ENCODE data around the gene DVL3.

DNA sequence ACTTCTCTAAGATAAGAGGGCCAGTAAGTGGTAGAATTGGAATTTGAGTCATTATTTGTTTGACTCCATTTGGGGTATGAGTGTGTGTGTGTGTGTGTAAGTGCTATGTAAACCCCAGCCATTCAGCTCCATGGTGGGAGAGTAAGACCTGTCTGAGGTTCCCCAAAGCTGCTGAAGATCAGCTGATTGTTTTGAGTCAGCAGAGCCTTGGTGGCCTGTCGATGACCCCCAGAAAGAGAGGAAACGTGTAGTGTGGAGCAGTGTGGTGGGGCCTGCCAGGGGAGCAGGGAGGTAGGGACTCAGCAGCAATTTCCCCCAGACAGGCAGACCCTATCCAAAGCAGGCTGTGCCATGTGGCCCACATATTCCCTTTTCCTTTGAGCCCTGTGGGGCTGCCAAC is 5.3 kb downstream of the DVL3 start:
- no peak for TF ChIP-seq CTCF (IDR thresholded peaks at IDR 0.05)
- no peak for TF ChIP-seq POLR2A (IDR thresholded peaks at IDR 0.05)

Data from heart left ventricle (tissue), 13 donors.